ENCODE measurements around the gene COL4A1.
A peak's percentile ranks its signal among the peaks of the same experiment; 100 is the strongest.

Gene COL4A1

DNA sequence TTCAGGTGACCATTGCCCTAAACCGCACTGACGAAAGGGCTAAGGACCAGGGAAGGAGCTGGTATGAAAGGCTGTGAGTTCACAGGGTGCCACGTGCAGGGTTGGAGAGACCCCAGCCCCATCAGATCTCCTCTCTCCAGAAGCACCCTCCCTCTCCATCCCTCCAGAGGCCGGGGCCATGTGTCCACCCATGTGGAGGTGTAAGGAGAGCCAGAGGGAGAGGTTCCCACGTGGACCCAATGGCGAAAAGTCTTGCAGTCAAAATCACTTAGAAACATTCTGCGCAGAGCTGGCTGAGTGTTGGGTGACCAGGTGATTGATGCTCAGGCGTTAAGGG is 168.3 kb downstream of the COL4A1 start:
- DNase-seq (ENCODE audit: low read depth in 2 of 3, low spot score in 2 of 3) = no peak

DNA sequence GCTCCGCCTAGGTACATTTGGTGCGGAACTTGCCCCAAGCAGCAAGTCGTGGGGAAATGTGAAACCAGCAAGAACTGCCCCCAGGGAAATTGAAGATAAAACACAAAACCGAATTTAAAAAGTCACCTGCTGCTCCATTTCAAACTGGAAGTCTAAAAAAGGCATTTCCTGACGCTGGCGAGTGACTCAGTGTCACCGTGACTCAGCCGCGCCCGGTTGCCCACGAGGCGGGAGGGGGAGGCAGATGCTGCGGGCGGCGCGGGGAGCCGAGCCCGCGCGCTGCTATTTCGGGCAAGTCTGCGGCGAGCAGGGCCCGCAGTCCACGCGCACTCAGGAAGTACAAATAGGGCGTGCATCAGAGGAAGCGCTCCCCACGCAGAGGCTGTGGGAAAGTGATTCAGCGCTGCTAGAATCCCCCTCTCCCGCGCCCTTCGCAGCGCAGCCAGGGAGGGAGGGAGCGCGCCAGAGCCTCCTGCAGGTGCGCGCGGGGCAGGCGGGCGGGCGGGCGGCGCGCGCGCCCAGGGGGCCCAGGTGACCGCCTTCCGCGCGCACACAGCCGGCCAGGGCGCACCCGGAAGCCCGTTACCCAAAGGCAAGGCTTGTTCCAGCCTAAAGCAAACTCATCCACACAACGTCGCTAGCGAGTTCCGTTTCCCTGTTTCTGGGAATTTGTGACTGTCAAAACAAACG is 168.8 kb downstream of the COL4A1 start:
- peak; percentile 23 to 50 (median 40) for DNase-seq (ENCODE audit: low read depth in 2 of 3, low spot score in 2 of 3)

DNA sequence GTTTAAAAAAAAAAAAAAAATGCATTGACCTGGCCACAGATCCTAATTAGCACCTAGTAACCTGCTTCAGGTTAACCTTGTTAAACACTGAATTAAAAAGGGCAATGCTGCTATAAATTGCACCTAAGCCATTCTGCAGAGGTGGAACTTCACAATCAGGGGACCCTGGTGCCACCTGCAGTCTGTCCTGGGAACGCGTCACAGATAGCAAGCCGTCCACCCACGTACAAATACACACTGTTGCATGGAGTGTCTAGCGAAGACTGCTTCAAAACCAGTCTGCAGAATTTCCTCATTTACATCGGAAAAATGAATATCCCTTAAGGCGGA is 169.3 kb downstream of the COL4A1 start:
- peak in 1 of 3 experiments; percentile 6 for DNase-seq (ENCODE audit: low read depth in 2 of 3, low spot score in 2 of 3)

DNA sequence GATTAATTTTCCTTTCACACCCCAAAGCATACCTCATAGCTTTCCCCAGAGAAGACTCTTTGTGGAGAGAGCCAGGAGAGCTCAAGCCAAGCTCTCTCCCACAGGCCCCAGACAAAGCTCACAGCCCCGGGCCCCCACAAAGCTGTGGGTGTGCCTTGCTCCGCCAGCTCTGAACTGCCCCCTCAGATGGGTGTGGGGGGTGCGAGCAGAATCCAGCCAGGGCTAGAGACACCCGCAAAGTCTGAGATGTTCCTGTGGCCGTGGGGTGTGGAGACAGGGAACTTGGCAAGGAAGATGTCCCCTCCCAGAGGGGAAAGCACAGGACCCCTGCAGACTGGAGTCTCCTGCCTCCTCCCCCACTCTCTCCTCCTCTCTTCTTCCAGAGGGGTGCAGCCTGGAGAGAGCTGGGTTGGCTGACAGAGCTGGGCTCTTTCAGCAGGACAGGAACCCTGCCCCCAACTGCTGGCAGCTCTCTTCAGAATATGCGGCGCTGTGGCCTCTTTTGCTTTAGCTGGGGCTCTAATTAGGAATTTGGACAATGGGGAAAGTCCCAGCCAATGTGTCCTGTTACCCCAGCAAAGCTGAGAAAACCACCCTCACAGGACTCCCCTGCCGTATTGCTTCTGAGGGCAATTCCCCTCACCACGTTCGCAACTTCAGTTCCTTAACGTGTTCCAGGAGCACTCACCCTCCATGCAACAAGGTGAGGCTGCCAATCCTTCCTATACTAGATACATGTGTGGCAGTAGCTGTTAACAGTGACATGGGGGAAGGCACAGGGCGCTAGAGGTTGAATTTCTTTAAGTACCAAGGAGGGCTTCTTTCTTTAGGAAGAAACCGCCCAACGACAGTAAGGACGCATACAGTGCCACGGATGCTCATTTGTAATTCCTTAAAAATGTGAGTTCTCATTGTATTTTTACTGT is 170.0 kb downstream of the COL4A1 start:
- no peak for DNase-seq (ENCODE audit: low read depth in 2 of 3, low spot score in 2 of 3)

DNA sequence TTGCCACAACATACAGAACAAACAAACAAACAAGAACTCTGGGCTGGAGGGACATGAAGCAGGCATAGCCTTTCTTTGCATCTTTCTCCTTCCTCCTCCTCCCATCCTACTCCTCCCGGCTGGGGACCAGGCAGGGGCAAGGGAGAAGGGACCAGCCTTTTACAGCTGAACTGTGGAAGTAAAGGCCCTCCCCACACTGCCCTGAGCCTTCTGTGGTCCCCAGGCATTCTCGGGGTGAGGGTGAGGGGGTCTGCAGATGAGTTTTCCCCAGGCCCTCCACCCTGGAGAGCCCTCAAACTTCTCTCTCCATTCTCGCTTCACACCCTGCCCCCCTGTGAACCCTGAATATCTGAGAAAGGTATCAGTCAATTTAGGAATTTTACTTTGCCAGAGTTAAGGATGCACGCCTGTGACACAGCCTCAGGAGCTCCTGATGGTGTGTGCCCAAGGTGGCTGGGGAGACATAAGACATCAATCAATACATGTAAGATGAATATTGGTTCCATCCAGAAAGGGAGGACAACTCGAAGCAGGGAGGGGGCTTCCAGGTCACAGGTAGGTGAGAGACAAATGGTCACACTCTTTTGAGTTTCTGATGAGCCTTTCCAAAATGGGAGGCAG is 170.9 kb downstream of the COL4A1 start:
- no peak for DNase-seq (ENCODE audit: low read depth in 2 of 3, low spot score in 2 of 3)

DNA sequence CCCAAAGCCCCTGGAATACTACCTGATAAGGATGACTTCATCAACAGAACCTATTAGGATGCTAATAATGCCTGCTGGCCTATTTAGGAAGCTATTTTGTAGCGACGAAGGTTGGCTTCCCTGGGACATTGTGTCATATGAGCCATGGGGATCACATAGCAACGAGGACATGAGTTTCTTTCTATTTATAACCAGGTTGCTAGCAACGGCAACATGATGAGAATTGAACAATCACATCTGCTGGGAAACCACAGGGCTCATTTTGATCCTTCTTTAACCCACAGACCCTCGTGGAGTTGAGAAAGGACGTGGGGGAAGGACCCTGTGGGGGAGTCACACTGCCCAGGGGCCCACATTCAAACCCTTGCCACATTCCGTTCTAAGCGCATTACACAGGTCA is 172.2 kb downstream of the COL4A1 start:
- DNase-seq (ENCODE audit: low read depth in 2 of 3, low spot score in 2 of 3) = no peak

DNA sequence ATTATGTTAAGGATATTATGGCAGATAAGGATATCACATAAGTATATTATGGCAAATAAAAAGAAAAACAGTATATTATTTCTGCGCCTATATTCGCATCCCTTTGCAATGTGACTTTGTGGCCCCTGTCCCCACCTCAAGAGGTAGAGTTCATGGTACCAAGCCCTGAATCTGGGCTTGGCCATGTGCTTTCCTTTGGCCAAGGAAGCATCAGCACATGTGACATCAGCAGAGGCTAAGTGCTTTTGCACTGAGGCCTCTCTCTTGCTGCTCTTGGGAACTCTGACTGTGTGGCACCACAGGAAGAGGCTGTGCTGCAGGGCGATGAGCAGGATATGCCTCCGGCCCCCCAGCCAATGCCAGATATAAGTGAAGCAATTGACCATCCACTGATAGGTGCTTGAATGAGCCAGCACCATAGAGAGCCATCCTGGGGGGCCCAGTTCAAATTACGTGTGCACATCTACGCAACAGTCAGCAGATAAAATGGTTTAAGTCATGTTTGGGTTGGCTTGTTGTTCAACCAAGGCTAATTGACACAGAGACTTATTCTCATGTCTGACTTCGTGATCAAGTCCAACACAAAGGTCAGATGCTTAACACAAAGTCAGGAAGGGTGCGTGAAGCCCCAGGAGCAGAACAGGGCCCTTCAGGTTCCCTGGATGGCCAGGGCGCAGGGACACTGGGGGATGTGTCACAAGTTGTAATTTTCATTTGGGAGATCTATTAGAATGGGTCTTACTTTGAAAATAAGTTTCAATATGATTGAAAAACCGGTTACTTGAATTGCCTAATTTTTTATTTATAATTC is 173.3 kb downstream of the COL4A1 start:
- no peak for DNase-seq (ENCODE audit: low read depth in 2 of 3, low spot score in 2 of 3)

DNA sequence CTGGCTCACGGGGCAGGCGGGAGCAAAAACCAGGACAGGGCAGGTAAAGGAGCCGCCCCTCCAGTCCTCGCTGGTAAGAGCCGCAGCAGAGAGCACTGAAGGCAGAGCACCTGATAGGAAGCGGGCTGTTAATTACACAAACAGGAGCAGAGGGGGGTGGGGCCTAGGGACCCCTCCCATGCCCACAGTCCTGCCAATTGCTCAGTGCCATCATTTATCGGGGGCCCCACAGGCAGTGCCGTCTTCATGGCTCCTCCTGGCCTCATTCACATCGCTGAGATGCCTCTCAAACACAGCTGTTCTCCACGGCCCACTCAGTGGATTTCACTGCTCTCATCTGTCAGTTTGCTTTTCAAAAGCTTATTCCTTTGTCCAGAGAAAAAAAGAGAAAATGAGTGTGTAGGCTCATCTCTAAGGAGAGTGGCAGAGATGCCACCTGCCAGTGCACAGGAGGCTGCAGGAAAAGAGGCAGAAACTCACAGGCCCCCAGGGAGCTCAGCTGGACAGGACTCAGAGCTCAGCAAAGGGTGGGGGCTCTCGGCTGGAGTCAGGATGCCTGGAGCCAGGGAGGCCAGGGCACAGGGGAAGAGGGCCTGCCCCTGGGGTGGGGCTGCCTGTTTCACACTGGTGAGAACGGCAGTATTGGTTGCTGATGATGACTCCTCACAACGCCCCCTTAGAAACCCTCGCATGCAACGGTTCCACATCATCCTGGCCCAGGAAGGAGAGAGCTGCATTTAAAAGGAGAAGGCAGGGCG is 174.6 kb downstream of the COL4A1 start:
- no peak for DNase-seq (ENCODE audit: low read depth in 2 of 3, low spot score in 2 of 3)

DNA sequence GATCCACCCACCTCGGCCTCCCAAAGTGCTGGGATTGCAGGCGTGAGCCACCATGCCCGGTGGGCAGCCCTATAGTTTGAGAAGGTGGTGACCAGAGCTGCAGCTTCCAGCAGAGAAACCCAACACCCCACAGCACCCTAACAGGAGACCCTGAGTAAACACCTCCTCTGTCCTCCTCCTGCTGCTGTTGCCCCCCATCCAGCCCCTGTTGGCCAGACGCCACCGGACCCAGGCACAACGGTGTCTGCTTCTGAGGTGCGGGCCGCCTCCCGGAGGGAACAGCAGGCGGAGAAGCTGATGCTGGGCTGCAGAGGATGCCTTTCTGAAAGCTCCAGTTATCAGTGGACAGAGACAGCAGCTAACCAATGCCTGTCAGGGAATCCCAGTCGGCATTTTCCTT is 175.5 kb downstream of the COL4A1 start:
- DNase-seq (ENCODE audit: low read depth in 2 of 3, low spot score in 2 of 3) = no peak

DNA sequence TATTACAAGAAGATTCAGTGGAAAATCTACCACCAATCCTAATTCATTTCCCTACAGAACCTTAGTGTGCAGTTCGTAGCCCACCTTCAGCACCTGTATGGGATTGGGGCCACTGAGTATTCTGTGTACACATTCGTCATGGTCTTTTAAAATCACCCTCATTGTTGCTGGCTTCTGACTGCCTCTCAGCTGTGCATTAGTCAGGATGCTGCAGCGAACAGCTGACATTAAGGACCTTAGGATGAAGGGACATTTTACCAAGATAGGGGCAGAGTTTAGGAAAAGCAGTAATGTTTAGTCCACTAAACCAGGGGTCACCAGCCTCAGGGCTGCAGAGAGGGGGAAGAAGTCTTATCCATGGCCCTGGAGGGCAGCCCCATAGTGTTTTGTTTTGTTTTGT is 176.5 kb downstream of the COL4A1 start:
- DNase-seq (ENCODE audit: low read depth in 2 of 3, low spot score in 2 of 3) = no peak

DNA sequence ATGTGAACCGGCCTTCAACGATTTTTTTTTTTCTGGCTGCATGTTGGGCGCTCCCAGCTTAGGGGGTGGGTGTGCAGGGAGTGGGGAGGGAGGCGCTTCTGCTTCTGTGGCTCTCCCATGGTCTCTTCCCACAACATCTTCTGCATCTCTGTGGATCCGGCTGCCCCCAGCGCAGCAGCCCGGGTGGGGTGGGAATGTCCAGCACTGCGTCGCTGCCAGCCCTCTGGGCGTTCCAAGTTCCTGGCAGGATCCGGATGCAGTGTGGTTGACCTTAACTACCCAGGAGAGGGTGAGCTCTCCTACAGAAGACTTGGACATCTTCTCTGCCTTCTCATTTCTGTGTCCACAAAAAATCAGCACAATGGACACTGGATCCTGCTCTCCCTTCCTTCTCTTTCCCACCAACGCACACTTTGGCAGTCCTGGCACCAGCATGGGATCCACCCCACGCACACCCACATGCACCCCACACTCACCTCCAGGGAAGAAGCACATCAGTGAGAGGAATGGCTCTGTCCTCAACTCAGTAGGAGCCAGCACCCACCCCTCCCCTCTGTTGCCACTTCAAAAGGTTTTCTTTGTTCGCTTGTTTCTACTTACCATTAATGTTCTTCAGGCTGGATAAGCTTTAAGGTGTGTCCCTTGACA is 177.3 kb downstream of the COL4A1 start:
- DNase-seq (ENCODE audit: low read depth in 2 of 3, low spot score in 2 of 3) = no peak

DNA sequence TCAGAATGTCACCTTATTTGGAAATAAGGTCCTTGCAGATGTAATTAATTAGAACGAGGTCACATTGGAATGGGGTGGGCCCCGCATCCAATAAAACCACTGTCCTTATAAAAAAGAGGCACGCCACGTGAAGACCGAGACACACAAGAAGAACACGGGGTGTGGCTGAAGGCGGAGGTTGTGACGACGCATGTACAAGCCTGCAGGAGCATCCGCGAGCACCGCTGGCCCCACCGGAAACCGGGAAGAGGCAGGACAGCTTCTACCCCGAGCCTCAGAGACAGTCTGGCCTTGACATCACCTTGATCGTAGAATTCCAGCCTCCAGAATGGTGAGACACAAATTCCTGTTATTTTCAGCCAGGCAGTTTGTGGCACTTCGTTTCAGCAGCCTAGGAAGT is 177.9 kb downstream of the COL4A1 start:
- DNase-seq (ENCODE audit: low read depth in 2 of 3, low spot score in 2 of 3) = no peak

DNA sequence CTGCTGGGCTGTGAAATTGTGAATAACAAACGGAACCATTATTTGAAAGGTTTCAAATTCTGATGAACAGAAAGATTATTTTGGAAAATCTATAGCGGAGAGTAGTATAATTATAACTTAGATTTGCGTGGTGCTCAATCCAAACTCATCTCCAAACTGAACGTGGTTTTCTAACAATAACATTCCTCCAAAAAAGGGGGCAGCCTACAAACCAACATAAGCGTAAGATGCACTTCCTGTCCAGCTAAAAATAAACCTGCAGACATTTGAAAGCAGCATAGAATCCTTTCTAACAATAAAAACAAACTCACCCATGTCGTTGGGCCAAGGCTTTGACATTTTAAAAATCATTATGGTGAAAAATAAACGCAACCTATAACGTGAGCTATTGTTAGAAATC is 178.4 kb downstream of the COL4A1 start:
- no peak for DNase-seq (ENCODE audit: low read depth in 2 of 3, low spot score in 2 of 3)

DNA sequence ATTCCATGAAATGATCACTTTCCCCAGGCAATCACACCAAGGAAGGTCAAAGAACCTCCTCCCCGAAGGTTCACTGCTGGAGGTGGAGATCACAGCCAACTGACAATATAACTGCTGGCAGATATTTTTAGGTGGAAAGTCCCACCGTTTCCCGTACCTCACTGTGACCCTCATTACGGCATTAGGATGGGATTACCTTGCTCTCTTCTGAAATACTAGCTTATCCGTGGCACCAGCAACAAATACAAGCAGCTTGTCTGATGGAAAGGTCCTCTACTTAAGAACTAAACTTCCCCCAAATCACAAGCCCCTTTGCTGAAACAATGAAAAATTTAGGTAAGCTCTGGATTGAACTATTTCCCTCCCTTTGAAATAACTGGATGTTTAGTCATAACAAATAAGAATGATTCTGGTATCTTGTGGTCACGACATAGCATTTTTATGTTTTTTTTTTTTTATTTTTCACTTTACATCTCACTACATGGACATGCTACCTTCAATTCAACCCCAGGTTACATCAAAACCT is 178.9 kb downstream of the COL4A1 start:
- no peak for DNase-seq (ENCODE audit: low read depth in 2 of 3, low spot score in 2 of 3)

DNA sequence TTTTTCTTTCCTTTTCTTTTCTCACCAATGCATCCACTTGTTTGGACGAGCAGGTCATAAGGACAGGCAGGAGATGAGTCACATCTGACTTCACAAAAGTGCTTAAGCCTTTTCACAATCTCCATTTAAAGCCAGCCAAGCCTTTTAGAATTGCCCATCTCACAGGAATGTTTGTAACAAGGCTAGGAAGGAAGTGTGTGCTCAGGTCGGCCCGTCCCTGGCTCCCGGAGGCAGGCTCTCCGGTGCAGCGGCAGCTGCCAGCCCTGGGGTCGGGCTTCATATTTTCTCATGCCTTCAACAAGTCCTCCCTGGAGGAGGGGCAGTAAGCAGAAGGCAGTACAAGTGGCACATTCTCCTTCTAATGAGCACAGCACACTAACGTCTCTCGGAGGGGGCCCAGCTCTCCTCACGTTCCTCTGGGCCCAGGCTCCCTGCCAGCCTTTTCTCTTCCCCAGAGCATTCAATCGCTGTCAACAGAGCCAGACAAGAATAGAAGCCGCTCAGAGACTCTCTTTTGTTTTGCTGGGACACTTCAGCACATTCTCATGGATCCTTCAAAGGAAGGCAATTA is 180.5 kb downstream of the COL4A1 start:
- no peak for DNase-seq (ENCODE audit: low read depth in 2 of 3, low spot score in 2 of 3)

DNA sequence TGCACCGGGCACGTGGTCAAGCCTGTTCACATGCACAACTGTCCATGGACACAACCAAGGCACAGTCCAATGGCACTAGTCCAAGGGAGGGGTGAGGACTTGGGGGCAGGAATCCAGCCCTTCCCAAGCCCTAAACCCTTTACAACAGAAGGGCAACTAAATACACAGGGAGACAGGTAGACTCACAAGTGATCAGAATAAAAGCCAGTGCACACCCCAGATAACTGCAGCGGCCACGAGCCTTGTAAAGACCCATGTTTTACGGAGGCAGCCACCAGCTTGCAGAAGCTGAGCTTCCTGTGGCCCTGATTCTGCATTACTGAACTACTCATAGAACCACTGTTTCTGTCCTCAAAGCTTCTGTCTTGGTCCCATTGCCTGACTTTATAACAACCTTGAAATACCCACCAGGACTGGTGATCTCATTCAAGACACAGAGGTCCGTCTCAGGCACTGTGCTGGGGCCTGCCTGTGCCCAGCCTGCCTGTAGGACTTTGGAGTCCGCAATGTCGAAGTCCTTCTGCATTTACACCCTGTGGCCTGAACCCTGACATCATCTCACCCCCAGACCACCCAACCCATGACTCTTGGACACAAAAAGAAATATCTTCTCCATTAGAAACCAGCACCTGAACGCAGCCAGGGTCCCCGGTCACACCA is 181.2 kb downstream of the COL4A1 start:
- DNase-seq (ENCODE audit: low read depth in 2 of 3, low spot score in 2 of 3) = no peak

DNA sequence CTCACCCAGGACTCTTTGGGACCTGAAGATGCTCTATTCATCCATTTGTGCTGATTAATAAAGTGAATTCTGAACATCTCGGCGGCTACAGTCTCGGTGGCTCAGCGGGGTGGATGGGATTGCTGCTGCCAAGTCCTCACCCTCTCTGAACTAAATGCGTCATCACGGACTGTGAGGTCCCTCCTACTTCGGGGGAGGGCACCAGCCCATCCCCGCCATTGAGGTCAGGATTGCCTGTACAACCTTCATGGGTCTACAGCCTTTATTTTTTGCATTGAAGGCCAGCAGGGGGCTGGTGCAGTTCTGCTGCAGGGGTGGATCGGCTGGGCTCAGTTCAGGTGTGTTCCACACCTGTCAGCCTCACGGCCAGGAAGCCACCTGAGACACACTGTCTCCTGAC is 181.8 kb downstream of the COL4A1 start:
- DNase-seq (ENCODE audit: low read depth in 2 of 3, low spot score in 2 of 3) = no peak

DNA sequence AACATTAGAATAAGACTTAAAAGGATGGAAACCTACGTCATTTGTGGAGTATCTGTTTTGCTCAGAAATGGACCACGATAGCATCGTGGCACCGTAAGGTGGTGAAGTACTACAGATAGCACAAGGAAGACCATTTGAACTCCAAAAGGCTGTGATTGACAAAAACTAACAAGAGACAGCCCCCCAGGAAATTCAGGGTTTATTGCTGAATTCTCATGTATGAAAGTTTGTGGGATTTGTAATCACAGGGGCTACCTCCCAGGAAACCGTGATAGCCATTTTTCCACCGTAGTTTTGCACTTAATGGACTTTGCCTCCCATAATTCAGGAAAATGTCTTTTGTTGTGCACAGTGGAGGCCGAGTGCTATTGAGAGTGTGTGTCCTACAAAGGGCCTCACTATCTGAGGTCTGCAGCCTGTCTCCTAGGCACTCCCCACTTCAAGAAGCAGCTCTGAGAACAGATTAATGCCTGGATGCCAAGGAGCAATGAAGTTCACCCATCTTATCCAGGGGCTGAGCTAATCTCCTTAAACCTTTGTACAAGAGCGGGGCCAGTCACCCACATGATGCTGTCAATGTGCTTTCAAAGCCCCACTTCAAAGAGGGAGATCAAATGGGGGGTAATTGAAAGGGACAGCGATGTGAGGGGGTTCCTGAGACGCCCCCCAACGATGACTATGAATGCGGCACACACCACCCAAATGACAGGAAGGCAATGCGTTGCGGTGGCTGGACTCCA is 182.6 kb downstream of the COL4A1 start:
- no peak for DNase-seq (ENCODE audit: low read depth in 2 of 3, low spot score in 2 of 3)
